Measurements from ENCODE around the gene ASPDH. TPM values are rescaled to one million over a fixed set of nuclear protein-coding genes. Genes with fewer than 3 reads are reported as not detected.
A peak's percentile ranks its signal among the peaks of the same experiment; 100 is the strongest.

ASPDH gene
- total and polyA plus RNA-seq, 12 donors, result not detected

GRCh38 chr19:50520822-50521465 is 7.2 kb upstream of the ASPDH start:
- Histone ChIP-seq H3K27ac (no peak overlapping the region), H3K4me3 (no peak overlapping the region), H3K9me3 (no peaks in the 10 kb centered on the region), H3K27me3 (peaks cover 0 to 10% (median 0%) of the 10 kb centered on the region in 7 donors), H3K36me3 (no peaks in the 10 kb centered on the region), H3K4me1 (no peaks in the 10 kb centered on the region)
- 86 to 88% methylated on average over 17 of the region's 17 CpGs for WGBS, 2 donors
- DNase-seq (no peak), ATAC-seq (no peak)
- intact Hi-C loops (cut with DNase I), result no loop called here
- TF ChIP-seq CTCF (IDR thresholded peaks at IDR 0.05), result no peak

- Histone ChIP-seq H3K9me3 (no peaks in the 10 kb centered on the region), H3K36me3 (no peaks in the 10 kb centered on the region), H3K4me1 (no peaks in the 10 kb centered on the region), H3K4me3 (no peak overlapping the region), H3K27ac (no peak overlapping the region), H3K27me3 (peaks cover 0 to 13% (median 0%) of the 10 kb centered on the region in 7 donors)
- WGBS, 2 donors, result 97 to 98% methylated on average over 40 of the region's 40 CpGs
- ATAC-seq, result no peak
- no peak for TF ChIP-seq CTCF (IDR thresholded peaks at IDR 0.05)
- no peak for DNase-seq
- intact Hi-C loops (cut with DNase I), result loop anchor here in 1 of 10 donors (10.0 kb wide), 1 partner anchor 286 kb away; no protein-coding TSS in a partner anchor
Observed at GRCh38 chr19:50519006-50519575, 5.4 kb upstream of the ASPDH start.

- H3K27ac ChIP-seq, result no peak overlapping the region
- peaks cover 0 to 13% (median 0%) of the 10 kb centered on the region in 7 donors for H3K27me3 ChIP-seq
- TF ChIP-seq CTCF (IDR thresholded peaks at IDR 0.05), result peak in 1 of 9 donors; percentile 10
- intact Hi-C loops (cut with DNase I), result loop anchor here in 1 of 10 donors (10.0 kb wide), 1 partner anchor 286 kb away; no protein-coding TSS in a partner anchor
- H3K4me3 ChIP-seq, result no peak overlapping the region
- no peaks in the 10 kb centered on the region for H3K4me1 ChIP-seq
- ATAC-seq (no peak), DNase-seq (no peak)
- no peaks in the 10 kb centered on the region for H3K9me3 ChIP-seq
- 94 to 96% methylated on average over 78 to 87 of the region's 87 CpGs for WGBS, 2 donors
- H3K36me3 ChIP-seq, result no peaks in the 10 kb centered on the region
Observed at GRCh38 chr19:50518091-50519005, 4.6 kb upstream of the ASPDH start.

GRCh38 chr19:50517704-50518075 is 4.0 kb upstream of the ASPDH start:
- no peak for ATAC-seq
- Histone ChIP-seq H3K27ac (no peak overlapping the region), H3K4me3 (no peak overlapping the region), H3K9me3 (no peaks in the 10 kb centered on the region), H3K4me1 (no peaks in the 10 kb centered on the region), H3K27me3 (peaks cover 0 to 13% (median 0%) of the 10 kb centered on the region in 7 donors), H3K36me3 (no peaks in the 10 kb centered on the region)
- intact Hi-C loops (cut with DNase I), result loop anchor here in 1 of 10 donors (10.0 kb wide), 1 partner anchor 287 kb away; no protein-coding TSS in a partner anchor
- WGBS, 2 donors, result 97 to 98% methylated on average over 36 to 37 of the region's 37 CpGs
- no peak for DNase-seq
- TF ChIP-seq CTCF (IDR thresholded peaks at IDR 0.05), result no peak
